DMS 273 (cell line): ENCODE measurements around the gene CASKIN2.

Experiments
- DNase-seq: peaks from one replicate; lab custom pipeline; 2025; ENCODE audit not compliant: unreplicated experiment; lab: John Stamatoyannopoulos, UW

Gene CASKIN2

DNA sequence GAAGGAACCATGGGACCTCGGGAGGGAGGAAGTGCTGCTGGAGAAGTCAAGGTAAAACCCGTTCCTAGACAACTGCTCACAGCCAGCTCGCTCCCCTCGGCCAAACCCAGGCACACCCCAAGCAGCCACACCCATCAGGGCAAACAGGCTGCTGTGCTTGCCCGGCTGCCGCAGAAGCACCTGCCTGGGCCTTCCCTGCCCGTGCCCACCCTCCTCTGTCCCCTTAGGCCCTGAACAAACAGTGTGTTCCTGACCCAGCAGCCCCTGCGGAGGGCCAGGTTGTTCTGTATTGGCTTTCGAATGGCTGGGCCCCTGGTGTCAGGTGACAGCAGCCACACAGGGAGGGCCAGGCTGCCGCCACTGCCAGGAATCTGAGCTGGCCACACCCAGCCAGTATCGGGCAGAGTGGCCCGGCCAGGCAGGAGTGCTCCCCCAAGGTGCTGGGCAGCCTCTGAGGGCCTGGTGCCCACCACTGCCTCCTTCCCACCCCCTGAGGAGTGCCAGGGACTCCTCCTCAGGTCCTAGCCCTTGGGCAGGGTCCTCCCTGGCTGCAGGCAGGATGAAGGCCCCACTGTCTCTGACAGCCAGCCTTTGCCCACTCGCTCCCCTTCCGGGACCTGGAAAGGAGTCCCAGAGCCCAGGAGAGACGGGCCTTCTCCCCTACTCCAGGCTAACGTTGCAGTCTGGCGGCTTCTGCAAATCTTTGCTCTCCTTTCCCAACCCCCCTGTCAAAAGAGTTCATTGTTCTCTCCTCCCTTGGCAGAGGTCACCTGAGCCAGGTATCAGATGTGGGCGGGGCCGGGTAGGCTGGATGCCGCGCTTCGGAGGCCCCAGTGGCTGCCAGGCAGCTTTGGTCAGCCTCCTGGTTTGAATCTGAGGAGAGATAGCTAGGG lies 34.2 kb upstream of the CASKIN2 start:
- DNase-seq = peak; percentile 36

GRCh38 chr17:75548813-75549212 lies 33.5 kb upstream of the CASKIN2 start:
- DNase-seq = no peak

- DNase-seq = no peak
Observed at GRCh38 chr17:75547091-75547490, 31.8 kb upstream of the CASKIN2 start.

DNA sequence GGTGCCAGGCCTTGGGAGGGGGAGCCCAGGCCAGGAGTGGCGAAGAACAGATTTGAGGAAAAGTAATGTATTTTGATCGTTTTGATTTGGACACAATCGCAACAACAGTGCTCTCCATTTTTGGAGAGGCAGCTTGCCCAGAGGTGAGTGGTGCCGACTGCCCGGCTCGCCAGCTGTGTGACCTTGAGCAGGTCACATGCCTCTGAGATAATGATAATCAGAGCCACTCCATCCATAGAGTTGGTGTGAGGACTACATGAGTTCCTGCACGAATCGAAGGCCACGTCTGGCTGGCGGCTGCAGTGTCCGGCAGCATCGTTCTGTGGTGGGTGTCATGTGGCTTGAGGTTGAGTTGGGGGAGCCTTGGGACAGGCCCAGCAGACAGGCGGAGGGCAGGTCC lies 30.8 kb upstream of the CASKIN2 start:
- DNase-seq = no peak

DNA sequence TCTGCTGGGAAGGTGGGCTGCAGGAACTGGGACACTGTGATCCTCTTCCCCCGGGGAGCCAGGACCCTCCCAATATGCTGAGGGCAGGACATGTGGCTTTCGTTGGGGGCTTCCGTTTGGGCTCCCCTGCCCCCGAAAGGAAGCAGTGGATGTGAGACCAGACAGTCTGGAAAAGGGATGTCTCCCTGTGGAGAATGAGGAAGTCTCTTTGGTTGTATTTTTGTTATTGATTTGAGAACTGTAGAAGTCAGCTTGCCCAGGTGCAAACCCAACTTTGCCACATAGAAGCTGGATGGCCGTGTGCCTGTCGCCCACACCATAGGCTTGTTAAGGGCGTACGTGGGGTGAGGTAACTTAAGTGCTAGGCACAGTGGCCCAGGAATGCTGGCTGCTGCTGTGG lies 28.9 kb upstream of the CASKIN2 start:
- DNase-seq = no peak

GRCh38 chr17:75542728-75543336 lies 27.5 kb upstream of the CASKIN2 start:
- no peak for DNase-seq

DNA sequence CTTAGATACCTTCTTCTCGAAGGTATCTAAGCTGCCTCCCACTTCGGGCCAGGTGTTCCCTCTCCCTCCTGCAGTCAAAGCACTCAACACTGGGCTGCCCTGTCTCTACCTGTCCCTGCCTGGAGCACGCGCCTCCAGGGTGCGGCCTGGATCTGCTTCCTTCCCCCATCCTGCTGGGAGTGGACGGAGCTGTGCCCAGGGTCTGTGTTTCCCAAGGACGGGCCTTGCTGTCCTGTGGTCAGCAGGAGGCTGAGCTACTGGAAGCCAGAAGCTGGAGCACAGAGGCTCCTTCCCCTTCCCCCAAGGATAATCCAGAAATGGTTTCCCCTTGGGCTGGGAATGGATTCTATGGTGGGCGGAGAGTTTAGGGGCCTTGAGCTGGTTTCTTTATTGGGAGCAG lies 26.9 kb upstream of the CASKIN2 start:
- DNase-seq = no peak

DNA sequence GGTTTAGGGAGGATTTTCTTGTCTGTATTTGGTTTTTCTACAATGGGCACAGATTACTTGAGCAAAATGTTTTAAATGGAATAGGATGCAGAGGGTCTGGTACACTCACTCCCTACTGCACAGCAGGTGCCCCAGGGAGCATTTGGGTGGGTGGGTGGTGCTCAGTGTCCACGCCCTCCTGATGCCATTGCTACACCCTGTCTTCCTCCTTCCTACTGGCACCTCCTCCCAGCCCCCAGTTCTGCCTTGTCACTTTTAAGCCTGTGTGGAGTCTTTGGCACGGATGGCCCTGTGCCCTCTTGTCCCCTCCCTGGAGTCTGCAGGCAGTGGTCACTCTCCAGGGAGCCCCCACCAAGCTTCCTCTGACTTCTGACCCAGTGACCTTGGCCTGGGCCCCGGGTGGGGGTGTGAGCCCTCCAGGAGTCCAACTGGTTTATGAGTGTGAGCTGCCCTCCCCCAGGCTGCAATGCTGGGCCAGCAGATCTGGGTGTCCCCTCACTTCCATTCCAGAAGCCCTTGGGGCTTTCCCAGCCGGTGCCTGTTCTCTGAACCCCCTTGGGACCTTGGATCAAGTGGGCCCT lies 25.7 kb upstream of the CASKIN2 start:
- no peak for DNase-seq

GRCh38 chr17:75539967-75540729 lies 24.8 kb upstream of the CASKIN2 start:
- peak; percentile 29 for DNase-seq

- no peak for DNase-seq
Observed at GRCh38 chr17:75536366-75536765, 21.0 kb upstream of the CASKIN2 start.

DNA sequence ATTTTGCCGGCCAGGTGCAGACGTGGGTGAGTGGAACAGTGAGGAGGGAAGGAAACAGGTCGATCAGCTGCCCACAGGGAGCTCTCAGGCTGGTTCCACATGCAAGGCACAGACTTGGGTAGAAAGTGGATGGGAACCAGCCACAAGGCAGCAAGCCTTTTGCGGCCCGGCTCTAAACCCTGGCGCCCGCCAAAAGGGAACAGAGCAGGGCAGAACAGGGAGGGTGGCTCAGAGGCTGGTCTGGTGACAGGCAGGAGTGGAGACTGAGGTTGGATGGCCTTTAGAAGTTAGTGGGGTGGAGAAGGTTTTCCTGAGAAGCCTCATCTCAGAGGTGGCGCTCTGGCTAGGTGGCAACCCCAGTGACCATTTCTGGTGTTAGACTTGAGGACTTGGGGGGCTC lies 20.5 kb upstream of the CASKIN2 start:
- no peak for DNase-seq

DNA sequence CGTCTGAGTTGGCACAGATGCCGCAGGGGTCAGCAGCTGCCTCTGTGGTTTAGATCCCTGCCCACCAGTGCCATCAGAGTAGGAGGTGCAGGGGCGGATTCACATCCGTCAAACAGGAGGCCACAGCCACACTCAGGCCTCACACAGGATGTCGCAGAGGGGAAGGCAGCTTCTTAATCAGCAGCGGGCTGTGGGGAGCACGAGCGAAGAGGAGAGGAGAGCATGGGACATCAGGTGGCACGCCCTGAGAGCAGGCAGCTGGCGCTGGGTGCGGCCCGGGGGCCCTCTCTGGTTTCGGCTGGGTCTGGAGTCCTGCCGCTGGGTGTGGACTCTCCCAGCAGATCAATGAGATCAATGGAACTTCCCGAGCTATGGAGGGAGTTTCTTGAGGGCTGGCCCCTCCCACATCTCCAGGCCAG lies 19.8 kb upstream of the CASKIN2 start:
- no peak for DNase-seq

DNA sequence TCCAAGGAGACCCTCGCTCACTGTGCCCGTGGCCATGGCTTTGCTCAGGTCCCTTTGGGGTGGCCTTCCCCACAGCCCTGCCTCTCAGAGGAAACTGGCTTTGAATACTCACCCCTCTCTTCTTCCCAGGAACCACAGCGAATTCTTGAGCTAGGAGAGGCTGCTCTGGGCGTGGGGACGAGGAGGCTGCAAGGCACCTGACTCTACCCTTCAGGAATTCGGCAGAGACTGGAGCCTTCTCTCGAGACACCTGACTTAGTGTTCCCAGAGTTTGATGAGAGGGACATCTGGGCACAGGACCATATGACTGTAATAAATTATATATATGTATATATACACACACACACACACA lies 16.4 kb upstream of the CASKIN2 start:
- no peak for DNase-seq

GRCh38 chr17:75530837-75531720 lies 15.7 kb upstream of the CASKIN2 start:
- no peak for DNase-seq

GRCh38 chr17:75526555-75527270 lies 11.4 kb upstream of the CASKIN2 start:
- no peak for DNase-seq

DNA sequence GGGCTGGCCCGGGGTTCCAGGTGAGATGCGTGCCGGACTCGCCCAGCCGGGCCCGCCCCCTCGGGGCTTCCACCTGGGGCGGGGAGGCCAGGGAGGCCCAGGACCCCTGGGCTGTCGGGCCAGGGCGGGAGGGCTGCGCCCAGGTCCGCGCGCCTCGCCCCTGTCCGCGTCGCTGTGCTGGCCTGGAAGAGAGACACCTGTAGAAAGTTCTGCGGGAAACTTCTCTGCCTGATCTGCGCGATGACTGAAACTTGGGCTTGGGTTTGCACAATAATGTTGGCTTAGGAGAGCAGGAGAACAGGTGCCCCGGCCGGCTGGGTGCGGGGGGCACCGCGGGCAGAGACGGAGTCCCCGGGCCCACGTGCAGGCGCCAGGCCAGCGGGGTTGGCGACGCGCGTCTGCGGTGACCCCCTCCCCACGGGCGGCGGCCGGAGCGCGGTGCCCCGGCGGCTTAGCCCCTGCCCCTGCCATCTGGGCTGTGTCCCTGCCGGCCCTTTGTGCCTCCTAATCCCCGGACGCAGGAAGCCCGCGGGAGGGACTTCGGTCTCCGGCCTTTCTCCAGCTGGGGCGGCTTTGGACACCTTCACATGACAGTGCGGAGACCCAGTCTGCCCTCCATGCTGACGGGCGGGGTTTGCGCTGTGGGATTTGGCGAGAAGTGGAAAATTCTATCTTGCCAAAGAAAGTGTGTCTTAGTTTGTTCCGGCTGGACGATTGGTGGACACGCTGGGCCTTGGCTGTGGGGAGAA lies 10.6 kb upstream of the CASKIN2 start:
- peak; percentile 45 for DNase-seq

GRCh38 chr17:75524970-75525805 lies 9.9 kb upstream of the CASKIN2 start, which contains the start of gene LLGL2:
Gene LLGL2 (plus strand): TSS chr17:75525697. CDS start chr17:75543427, 17,730 bp downstream.
- DNase-seq = peak; percentile 93

- DNase-seq = no peak
Observed at GRCh38 chr17:75524269-75524969, 9.1 kb upstream of the CASKIN2 start.
